OCI-LY3 (cell line): ENCODE measurements around the gene PRPF40B.
A peak's percentile ranks its signal among the peaks of the same experiment; 100 is the strongest.

Experiments
- H2AFZ ChIP-seq: fragments of 200-600, 300-600 bp; shearing (Covaris generic); 2 replicates; pipeline ENCODE4 v1.6.0; 2014; ENCODE audit warnings: antibody characterized with exemption, low read depth, low read length
- H3K27ac ChIP-seq: fragments of 200-600, 300-600 bp; sonication (generic); 2 replicates; pipeline ENCODE4 v1.5.1; 2014; ENCODE audit warnings: mild to moderate bottlenecking, low read length, moderate library complexity, mixed read lengths
- H3K27me3 ChIP-seq: fragments of 200-600, 300-600 bp; sonication (generic); 2 replicates; pipeline ENCODE4 v1.6.1; 2014; ENCODE audit warnings: low read depth, low read length, mixed read lengths
- H3K36me3 ChIP-seq: fragments of 200-600, 300-600 bp; sonication (generic); replicated peaks from 2 replicates; pipeline ENCODE3; 2014; ENCODE audit warnings: low read depth, low read length, mixed read lengths
- H3K4me1 ChIP-seq: fragments of 300-600, 200-600 bp; sonication (generic); 2 replicates; pipeline ENCODE4 v1.6.1; 2014; ENCODE audit warnings: low read length, mixed read lengths
- H3K4me2 ChIP-seq: fragments of 200-600, 300-600 bp; sonication (generic); 2 replicates; pipeline ENCODE4 v1.6.1; 2014; ENCODE audit warnings: low read length, mixed read lengths
- H3K4me3 ChIP-seq: fragments of 300-600, 200-600 bp; sonication (generic); 2 replicates; pipeline ENCODE4 v1.5.1; 2014; ENCODE audit warnings: antibody characterized with exemption, mild to moderate bottlenecking, low read length, moderate library complexity
- H3K79me2 ChIP-seq: fragments of 300-600, 200-600 bp; shearing (Covaris generic); 2 replicates; pipeline ENCODE4 v1.6.1; 2014; ENCODE audit warnings: mild to moderate bottlenecking, low read length, mixed read lengths
- H3K9ac ChIP-seq: fragments of 300-600, 200-600 bp; shearing (Covaris generic); 2 replicates; pipeline ENCODE4 v1.6.0; 2014; ENCODE audit warnings: mild to moderate bottlenecking, low read length, moderate library complexity
- H3K9me3 ChIP-seq: fragments of 200-600, 300-600 bp; shearing (Covaris generic); 2 replicates; pipeline ENCODE4 v1.6.1; 2014; ENCODE audit warnings: low read length, mixed read lengths; ENCODE audit not compliant: insufficient read depth
- H4K20me1 ChIP-seq: fragments of 200-600, 300-600 bp; sonication (generic); 2 replicates; pipeline ENCODE4 v1.6.1; 2016; ENCODE audit warnings: low read length, mixed read lengths; ENCODE audit not compliant: insufficient read depth
- CTCF ChIP-seq: fragments of 200-600, 300-600 bp; sonication (generic); IDR thresholded peaks from 2 replicates; pipeline ENCODE4 v1.5.1; 2014; ENCODE audit warnings: antibody characterized with exemption, low read length, low read depth
- EZH2phosphoT487 ChIP-seq: fragments of 200-600 bp; shearing (Covaris generic); IDR thresholded peaks from 2 replicates; pipeline ENCODE4 v1.6.1; 2018; ENCODE audit warnings: antibody characterized with exemption, mixed run types, low read depth

PRPF40B gene

GRCh38 chr12:49675137-49675536, 51.8 kb downstream of the PRPF40B start:
- Histone ChIP-seq H3K36me3 (peaks cover 4% of the 10 kb centered on the region), H3K9ac (no peak overlapping the region), H3K4me1 (peaks cover 83% of the 10 kb centered on the region), H3K4me3 (no peak overlapping the region), H3K79me2 (peaks cover 99% of the 10 kb centered on the region), H2AFZ (no peak overlapping the region), H3K27ac (peak overlapping the region; percentile 98; the same call in 1 of the 2 replicates), H3K27me3 (no peaks in the 10 kb centered on the region), H3K9me3 (no peaks in the 10 kb centered on the region), H4K20me1 (no peaks in the 10 kb centered on the region), H3K4me2 (no peak overlapping the region)
- TF ChIP-seq EZH2phosphoT487 = no peak
- TF ChIP-seq CTCF = no peak

GRCh38 chr12:49678711-49679110, 55.4 kb downstream of the PRPF40B start:
- Histone ChIP-seq H3K27ac (no peak overlapping the region), H3K36me3 (peaks cover 4% of the 10 kb centered on the region), H2AFZ (no peak overlapping the region), H3K79me2 (peaks cover 97% of the 10 kb centered on the region), H3K9me3 (no peaks in the 10 kb centered on the region), H3K27me3 (no peaks in the 10 kb centered on the region), H3K4me2 (no peak overlapping the region), H3K4me1 (peaks cover 82% of the 10 kb centered on the region), H4K20me1 (no peaks in the 10 kb centered on the region), H3K9ac (no peak overlapping the region), H3K4me3 (no peak overlapping the region)
- TF ChIP-seq CTCF = no peak
- TF ChIP-seq EZH2phosphoT487 = no peak

- no peak for TF ChIP-seq CTCF
- TF ChIP-seq EZH2phosphoT487 = no peak
- Histone ChIP-seq H3K79me2 (peaks cover 97% of the 10 kb centered on the region), H3K27ac (peak overlapping the region; percentile 98), H3K36me3 (peaks cover 4% of the 10 kb centered on the region), H3K4me2 (peak overlapping the region; percentile 98), H3K9ac (peak overlapping the region; percentile 85), H3K9me3 (no peaks in the 10 kb centered on the region), H3K4me3 (peak overlapping the region; percentile 73), H2AFZ (no peak overlapping the region), H4K20me1 (peaks cover 9% of the 10 kb centered on the region), H3K4me1 (peaks cover 84% of the 10 kb centered on the region), H3K27me3 (no peaks in the 10 kb centered on the region)
These were observed 56.7 kb downstream of the PRPF40B start for GRCh38 chr12:49680075-49680474.

GRCh38 chr12:49683599-49684309, 60.4 kb downstream of the PRPF40B start:
- H2AFZ ChIP-seq = no peak overlapping the region
- H3K79me2 ChIP-seq = peaks cover 97% of the 10 kb centered on the region
- peak overlapping the region; percentile 35 for H3K4me2 ChIP-seq
- H3K9ac ChIP-seq = no peak overlapping the region; the same call in 1 of the 2 replicates
- H3K9me3 ChIP-seq = no peaks in the 10 kb centered on the region
- no peak for TF ChIP-seq CTCF
- no peak for TF ChIP-seq EZH2phosphoT487
- no peak overlapping the region for H3K4me3 ChIP-seq
- H3K36me3 ChIP-seq = peaks cover 15% of the 10 kb centered on the region
- H3K27ac ChIP-seq = peak overlapping the region; percentile 98
- H4K20me1 ChIP-seq = peaks cover 21% of the 10 kb centered on the region
- peaks cover 76% of the 10 kb centered on the region for H3K4me1 ChIP-seq
- H3K27me3 ChIP-seq = no peaks in the 10 kb centered on the region
